ENCODE measurements around the gene ZNF774.

The ZNF774 gene

DNA sequence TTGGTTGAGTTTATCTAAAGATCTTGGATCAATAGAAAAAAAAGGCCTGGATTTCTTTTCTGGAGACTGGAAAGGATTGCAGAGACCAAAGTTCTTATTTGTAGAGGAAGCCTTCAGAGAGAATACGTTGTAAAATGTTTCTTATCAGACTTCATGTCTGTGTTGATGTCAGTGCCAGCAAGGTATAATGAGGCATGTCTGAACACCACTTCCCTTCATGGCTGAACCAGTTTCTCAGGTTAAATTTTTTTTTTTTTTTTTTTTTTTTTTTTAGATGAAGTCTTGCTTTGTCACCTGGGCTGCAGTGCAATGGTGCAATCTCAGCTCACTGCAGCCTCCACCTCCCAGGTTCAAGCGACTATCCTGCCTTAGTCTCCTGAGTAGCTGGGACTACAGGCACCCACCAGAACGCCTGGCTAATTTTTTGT, 17.8 kb upstream of the ZNF774 start:
- TF ChIP-seq REST (IDR thresholded peaks at IDR 0.05; ENCODE audit: insufficient read depth in 1 of 2, low read depth in 2 of 2, low read length in 2 of 2) (no peak), SIN3A (IDR thresholded peaks at IDR 0.05; ENCODE audit: borderline replicate concordance, insufficient read depth, low read length) (no peak), FOXP2 (optimal IDR thresholded peaks at IDR 0.05; ENCODE audit: borderline replicate concordance, extremely low read depth, extremely low read length, insufficient read depth) (no peak), POLR2AphosphoS5 (IDR thresholded peaks at IDR 0.05; ENCODE audit: low read depth, low read length) (no peak), TAF1 (IDR thresholded peaks at IDR 0.05; ENCODE audit: borderline replicate concordance, insufficient read depth, low read length) (no peak)

DNA sequence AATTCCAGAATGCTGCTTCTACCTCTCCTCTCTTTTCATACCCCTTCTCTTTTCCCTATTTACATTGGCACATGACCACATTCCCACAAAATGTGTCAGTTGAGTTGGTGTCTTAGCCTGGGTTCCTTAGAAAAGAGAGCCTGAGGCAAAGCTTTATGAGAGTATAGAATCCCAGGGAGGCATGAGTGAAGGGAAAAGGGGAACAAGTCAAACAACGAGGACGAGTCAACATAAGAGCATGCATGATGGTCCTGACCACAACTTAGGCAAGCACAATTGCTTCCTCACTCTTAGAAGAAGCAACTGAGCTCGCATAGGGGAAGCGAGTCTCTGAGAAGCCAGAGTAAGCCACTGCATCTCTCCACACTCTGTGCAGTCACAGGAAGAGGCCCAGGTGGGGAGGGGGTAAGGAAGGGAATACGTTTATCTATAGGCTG, 15.4 kb upstream of the ZNF774 start:
- TF ChIP-seq REST (IDR thresholded peaks at IDR 0.05; ENCODE audit: insufficient read depth in 1 of 2, low read depth in 2 of 2, low read length in 2 of 2) = no peak
- no peak for TF ChIP-seq POLR2AphosphoS5 (IDR thresholded peaks at IDR 0.05; ENCODE audit: low read depth, low read length)
- TF ChIP-seq FOXP2 (optimal IDR thresholded peaks at IDR 0.05; ENCODE audit: borderline replicate concordance, extremely low read depth, extremely low read length, insufficient read depth) = no peak
- TF ChIP-seq SIN3A (IDR thresholded peaks at IDR 0.05; ENCODE audit: borderline replicate concordance, insufficient read depth, low read length) = no peak
- TF ChIP-seq TAF1 (IDR thresholded peaks at IDR 0.05; ENCODE audit: borderline replicate concordance, insufficient read depth, low read length) = no peak

- no peak for TF ChIP-seq TAF1 (IDR thresholded peaks at IDR 0.05; ENCODE audit: borderline replicate concordance, insufficient read depth, low read length)
- no peak for TF ChIP-seq POLR2AphosphoS5 (IDR thresholded peaks at IDR 0.05; ENCODE audit: low read depth, low read length)
- TF ChIP-seq FOXP2 (optimal IDR thresholded peaks at IDR 0.05; ENCODE audit: borderline replicate concordance, extremely low read depth, extremely low read length, insufficient read depth) = no peak
- no peak for TF ChIP-seq SIN3A (IDR thresholded peaks at IDR 0.05; ENCODE audit: borderline replicate concordance, insufficient read depth, low read length)
- no peak for TF ChIP-seq REST (IDR thresholded peaks at IDR 0.05; ENCODE audit: insufficient read depth in 1 of 2, low read depth in 2 of 2, low read length in 2 of 2)
These were observed 14.8 kb upstream of the ZNF774 start for GRCh38 chr15:90337256-90337655.

- TF ChIP-seq POLR2AphosphoS5 (IDR thresholded peaks at IDR 0.05; ENCODE audit: low read depth, low read length) (no peak), REST (IDR thresholded peaks at IDR 0.05; ENCODE audit: insufficient read depth in 1 of 2, low read depth in 2 of 2, low read length in 2 of 2) (no peak), SIN3A (IDR thresholded peaks at IDR 0.05; ENCODE audit: borderline replicate concordance, insufficient read depth, low read length) (no peak), TAF1 (IDR thresholded peaks at IDR 0.05; ENCODE audit: borderline replicate concordance, insufficient read depth, low read length) (no peak), FOXP2 (optimal IDR thresholded peaks at IDR 0.05; ENCODE audit: borderline replicate concordance, extremely low read depth, extremely low read length, insufficient read depth) (no peak)
These were observed 13.6 kb upstream of the ZNF774 start for GRCh38 chr15:90338532-90338931.

- TF ChIP-seq SIN3A (IDR thresholded peaks at IDR 0.05; ENCODE audit: borderline replicate concordance, insufficient read depth, low read length) (no peak), REST (IDR thresholded peaks at IDR 0.05; ENCODE audit: insufficient read depth in 1 of 2, low read depth in 2 of 2, low read length in 2 of 2) (no peak), TAF1 (IDR thresholded peaks at IDR 0.05; ENCODE audit: borderline replicate concordance, insufficient read depth, low read length) (no peak), FOXP2 (optimal IDR thresholded peaks at IDR 0.05; ENCODE audit: borderline replicate concordance, extremely low read depth, extremely low read length, insufficient read depth) (no peak), POLR2AphosphoS5 (IDR thresholded peaks at IDR 0.05; ENCODE audit: low read depth, low read length) (no peak)
These were observed 11.7 kb upstream of the ZNF774 start for GRCh38 chr15:90340345-90340744.

All from PFSK-1 (cell line).